ENCODE results near the gene MEN1. TPM values are rescaled to one million over a fixed set of nuclear protein-coding genes. Genes with fewer than 3 reads are reported as not detected.

The MEN1 gene
- total and polyA plus RNA-seq, 9 of the 15 experiments (the other 6 are each of a cell fraction or from before 2014, with no cell fraction given): 3.4 to 57.2 (median 19.3) TPM

DNA sequence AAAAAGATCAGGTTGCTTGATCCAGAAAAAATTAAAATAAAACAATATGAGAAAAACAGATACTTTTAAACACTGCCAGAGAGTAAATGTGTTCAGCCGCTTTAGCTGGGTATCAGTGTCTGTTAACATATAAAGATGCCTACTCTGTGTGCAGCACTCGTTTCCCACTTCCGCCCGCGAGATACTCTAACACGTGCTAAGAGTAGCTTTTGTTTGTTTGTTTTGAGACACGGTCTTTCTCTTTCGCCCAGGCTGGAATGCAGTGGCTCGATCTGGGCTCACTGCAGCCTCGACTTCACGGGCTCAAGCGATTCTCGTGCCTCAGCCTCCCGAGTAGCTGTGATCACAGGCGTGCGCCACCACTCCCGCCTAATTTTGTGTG, 531 bp upstream of the MEN1 start (continued):
- no peak for TF ChIP-seq SRSF1 (IDR thresholded peaks at IDR 0.05; ENCODE audit: low read depth, low read length)
- 0 out of 4 replicates have a peak, but pooled peaks of 1 of the 2 experiments have one; percentile 24 for TF ChIP-seq TRIM24 (IDR thresholded peaks at IDR 0.05)
- 0 out of 2 replicates have a peak, but pooled peaks have one; percentile 36 for TF ChIP-seq ZBTB33 (CRISPR knock-in tag; IDR thresholded peaks at IDR 0.05)
- no peak; the same call in 1 of the 2 replicates for TF ChIP-seq ATF7 (IDR thresholded peaks at IDR 0.05)
- TF ChIP-seq, protein P1, sequence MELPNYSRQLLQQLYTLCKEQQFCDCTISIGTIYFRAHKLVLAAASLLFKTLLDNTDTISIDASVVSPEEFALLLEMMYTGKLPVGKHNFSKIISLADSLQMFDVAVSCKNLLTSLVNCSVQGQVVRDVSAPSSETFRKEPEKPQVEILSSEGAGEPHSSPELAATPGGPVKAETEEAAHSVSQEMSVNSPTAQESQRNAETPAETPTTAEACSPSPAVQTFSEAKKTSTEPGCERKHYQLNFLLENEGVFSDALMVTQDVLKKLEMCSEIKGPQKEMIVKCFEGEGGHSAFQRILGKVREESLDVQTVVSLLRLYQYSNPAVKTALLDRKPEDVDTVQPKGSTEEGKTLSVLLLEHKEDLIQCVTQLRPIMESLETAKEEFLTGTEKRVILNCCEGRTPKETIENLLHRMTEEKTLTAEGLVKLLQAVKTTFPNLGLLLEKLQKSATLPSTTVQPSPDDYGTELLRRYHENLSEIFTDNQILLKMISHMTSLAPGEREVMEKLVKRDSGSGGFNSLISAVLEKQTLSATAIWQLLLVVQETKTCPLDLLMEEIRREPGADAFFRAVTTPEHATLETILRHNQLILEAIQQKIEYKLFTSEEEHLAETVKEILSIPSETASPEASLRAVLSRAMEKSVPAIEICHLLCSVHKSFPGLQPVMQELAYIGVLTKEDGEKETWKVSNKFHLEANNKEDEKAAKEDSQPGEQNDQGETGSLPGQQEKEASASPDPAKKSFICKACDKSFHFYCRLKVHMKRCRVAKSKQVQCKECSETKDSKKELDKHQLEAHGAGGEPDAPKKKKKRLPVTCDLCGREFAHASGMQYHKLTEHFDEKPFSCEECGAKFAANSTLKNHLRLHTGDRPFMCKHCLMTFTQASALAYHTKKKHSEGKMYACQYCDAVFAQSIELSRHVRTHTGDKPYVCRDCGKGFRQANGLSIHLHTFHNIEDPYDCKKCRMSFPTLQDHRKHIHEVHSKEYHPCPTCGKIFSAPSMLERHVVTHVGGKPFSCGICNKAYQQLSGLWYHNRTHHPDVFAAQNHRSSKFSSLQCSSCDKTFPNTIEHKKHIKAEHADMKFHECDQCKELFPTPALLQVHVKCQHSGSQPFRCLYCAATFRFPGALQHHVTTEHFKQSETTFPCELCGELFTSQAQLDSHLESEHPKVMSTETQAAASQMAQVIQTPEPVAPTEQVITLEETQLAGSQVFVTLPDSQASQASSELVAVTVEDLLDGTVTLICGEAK (IDR thresholded peaks at IDR 0.05): 0 out of 2 replicates have a peak, but pooled peaks have one; percentile 24
- TF ChIP-seq, protein P1 (CRISPR knock-in tag; IDR thresholded peaks at IDR 0.05): no peak
- TF ChIP-seq SMARCC2 (IDR thresholded peaks at IDR 0.05; ENCODE audit: low read depth): no peak
- 0 out of 2 replicates have a peak, but pooled peaks have one; percentile 0 for TF ChIP-seq ETV1 (tag; conservative IDR thresholded peaks at IDR 0.05; ENCODE audit: low read depth)
- peak; percentile 57; the same call in 1 of the 2 replicates for TF ChIP-seq ELF1 (tag; IDR thresholded peaks at IDR 0.05)
- TF ChIP-seq NFXL1 (CRISPR knock-in tag; IDR thresholded peaks at IDR 0.05): no peak
- TF ChIP-seq GATAD2B (IDR thresholded peaks at IDR 0.05; ENCODE audit: borderline replicate concordance): no peak
- TF ChIP-seq, protein P2, sequence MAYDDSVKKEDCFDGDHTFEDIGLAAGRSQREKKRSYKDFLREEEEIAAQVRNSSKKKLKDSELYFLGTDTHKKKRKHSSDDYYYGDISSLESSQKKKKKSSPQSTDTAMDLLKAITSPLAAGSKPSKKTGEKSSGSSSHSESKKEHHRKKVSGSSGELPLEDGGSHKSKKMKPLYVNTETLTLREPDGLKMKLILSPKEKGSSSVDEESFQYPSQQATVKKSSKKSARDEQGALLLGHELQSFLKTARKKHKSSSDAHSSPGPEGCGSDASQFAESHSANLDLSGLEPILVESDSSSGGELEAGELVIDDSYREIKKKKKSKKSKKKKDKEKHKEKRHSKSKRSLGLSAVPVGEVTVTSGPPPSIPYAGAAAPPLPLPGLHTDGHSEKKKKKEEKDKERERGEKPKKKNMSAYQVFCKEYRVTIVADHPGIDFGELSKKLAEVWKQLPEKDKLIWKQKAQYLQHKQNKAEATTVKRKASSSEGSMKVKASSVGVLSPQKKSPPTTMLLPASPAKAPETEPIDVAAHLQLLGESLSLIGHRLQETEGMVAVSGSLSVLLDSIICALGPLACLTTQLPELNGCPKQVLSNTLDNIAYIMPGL (CRISPR knock-in tag; IDR thresholded peaks at IDR 0.05): no peak; the same call in 1 of the 2 replicates
- TF ChIP-seq ZNF140 (CRISPR knock-in tag; IDR thresholded peaks at IDR 0.05): no peak
- TF ChIP-seq ZNF398 (CRISPR knock-in tag; IDR thresholded peaks at IDR 0.05): no peak
